Measurements from ENCODE around the gene PCDH18.
"Not testable (repeated sequence)": the region's sequence is repeated elsewhere in the genome, so short reads cannot be mapped to it uniquely, and the experiment has no call there.

Gene PCDH18

GRCh38 chr4:137531986-137532868, at the start of gene PCDH18:
Gene PCDH18, minus strand, starts transcription at chr4:137532494. Its CDS starts 406 bp downstream, at chr4:137532088.
- peak; percentile 20 for DNase-seq

- DNase-seq, result no peak
Measured at GRCh38 chr4:137576446-137576845, 44.2 kb upstream of the PCDH18 start.

GRCh38 chr4:137572647-137573046, 40.4 kb upstream of the PCDH18 start:
- no peak for DNase-seq

GRCh38 chr4:137572163-137572562, 39.9 kb upstream of the PCDH18 start:
- DNase-seq, result no peak

GRCh38 chr4:137559801-137560200, 27.5 kb upstream of the PCDH18 start:
- no peak for DNase-seq

- no peak for DNase-seq
Measured at GRCh38 chr4:137558951-137559350, 26.7 kb upstream of the PCDH18 start.

GRCh38 chr4:137545461-137545861, 13.2 kb upstream of the PCDH18 start:
- DNase-seq, result no peak

GRCh38 chr4:137543648-137544047, 11.4 kb upstream of the PCDH18 start:
- DNase-seq, result no peak

- no peak for DNase-seq
Measured at GRCh38 chr4:137543198-137543597, 10.9 kb upstream of the PCDH18 start.

- DNase-seq, result no peak
Measured at GRCh38 chr4:137541876-137542646, 9.8 kb upstream of the PCDH18 start.

- DNase-seq, result peak; percentile 19
Measured at GRCh38 chr4:137541181-137541580, 8.9 kb upstream of the PCDH18 start.

GRCh38 chr4:137540356-137540755, 8.1 kb upstream of the PCDH18 start:
- DNase-seq, result no peak

- DNase-seq, result no peak
Measured at GRCh38 chr4:137538526-137538925, 6.2 kb upstream of the PCDH18 start.

GRCh38 chr4:137537807-137538206, 5.5 kb upstream of the PCDH18 start:
- not testable (repeated sequence) for DNase-seq

- no peak for DNase-seq
Measured at GRCh38 chr4:137536789-137537561, 4.7 kb upstream of the PCDH18 start.

GRCh38 chr4:137535718-137536117, 3.4 kb upstream of the PCDH18 start:
- DNase-seq, result no peak

GRCh38 chr4:137534516-137534915, 2.2 kb upstream of the PCDH18 start:
- no peak for DNase-seq

- no peak for DNase-seq
Measured at GRCh38 chr4:137533855-137534254, 1.6 kb upstream of the PCDH18 start.

- DNase-seq, result no peak
Measured at GRCh38 chr4:137532869-137533236, 559 bp upstream of the PCDH18 start.

GRCh38 chr4:137531168-137531985, 917 bp downstream of the PCDH18 start:
- DNase-seq, result no peak

GRCh38 chr4:137530176-137530575, 2.1 kb downstream of the PCDH18 start:
- no peak for DNase-seq

GRCh38 chr4:137529432-137529831, 2.9 kb downstream of the PCDH18 start:
- no peak for DNase-seq

Data from NCI-H510A treated with DMSO at 0.1 percent for 48 hours (cell line).